GM23338 (cell line): Measurements from ENCODE around the gene RTN4IP1.

Experiments used
- CREB1 ChIP-seq: fragments of 250-450 bp; sonication (Bioruptor Pico); IDR thresholded peaks from 2 replicates; pipeline ENCODE4 v1.5.0; 2020; ENCODE audit warnings: low read depth, mild to moderate bottlenecking, moderate library complexity
- EZH2 ChIP-seq: fragments of 200-600 bp; sonication (generic); IDR thresholded peaks from one replicate; pipeline ENCODE4 v1.8.0; 2017; ENCODE audit warnings: antibody characterized with exemption, mild to moderate bottlenecking, low read depth; ENCODE audit not compliant: unreplicated experiment
- EZH2phosphoT487 ChIP-seq: fragments of 200-600 bp; sonication (generic); IDR thresholded peaks from one replicate; pipeline ENCODE4 v1.8.1; 2018; ENCODE audit warnings: antibody characterized with exemption; ENCODE audit not compliant: unreplicated experiment
- JUNB ChIP-seq: IDR thresholded peaks from one replicate; pipeline ENCODE4 v1.6.1; 2016; ENCODE audit warnings: antibody characterized with exemption; ENCODE audit not compliant: unreplicated experiment
- NANOG ChIP-seq: IDR thresholded peaks from 2 replicates; pipeline ENCODE4 v1.6.1; 2016; ENCODE audit warnings: antibody characterized with exemption, borderline replicate concordance
- POLR2AphosphoS5 ChIP-seq: IDR thresholded peaks from 2 replicates; pipeline ENCODE4 v1.6.1; 2016; ENCODE audit warnings: antibody characterized with exemption, low read depth
- STAT1 ChIP-seq: IDR thresholded peaks from one replicate; pipeline ENCODE4 v1.6.1; 2016; ENCODE audit warnings: antibody characterized with exemption; ENCODE audit not compliant: unreplicated experiment
- ZNF114 ChIP-seq: fragments of 250-450 bp; sonication (Bioruptor Pico); IDR thresholded peaks from 2 replicates; pipeline ENCODE4 v1.5.0; 2020; ENCODE audit warnings: mild to moderate bottlenecking, moderate library complexity
- TF ChIP-seq, protein P1 (sequence below), 2 experiments: fragments of 200-600 bp in 1 of 2; sonication (generic) in 1 of 2; conservative IDR thresholded peaks; 2 replicates each; pipeline versions ENCODE4 v1.5.1 to v1.6.1; 2016 to 2017; ENCODE audit warnings: antibody characterized with exemption in 2 of 2, low read depth in 2 of 2, mild to moderate bottlenecking in 2 of 2, moderate library complexity in 1 of 2
- TF ChIP-seq, protein P2 (sequence below): IDR thresholded peaks from one replicate; pipeline ENCODE4 v1.6.1; 2018; ENCODE audit warnings: antibody characterized with exemption; ENCODE audit not compliant: unreplicated experiment
- TF ChIP-seq, protein P3 (sequence below): IDR thresholded peaks from 2 replicates; pipeline ENCODE4 v1.6.1; 2016; ENCODE audit warnings: antibody characterized with exemption

DNA sequence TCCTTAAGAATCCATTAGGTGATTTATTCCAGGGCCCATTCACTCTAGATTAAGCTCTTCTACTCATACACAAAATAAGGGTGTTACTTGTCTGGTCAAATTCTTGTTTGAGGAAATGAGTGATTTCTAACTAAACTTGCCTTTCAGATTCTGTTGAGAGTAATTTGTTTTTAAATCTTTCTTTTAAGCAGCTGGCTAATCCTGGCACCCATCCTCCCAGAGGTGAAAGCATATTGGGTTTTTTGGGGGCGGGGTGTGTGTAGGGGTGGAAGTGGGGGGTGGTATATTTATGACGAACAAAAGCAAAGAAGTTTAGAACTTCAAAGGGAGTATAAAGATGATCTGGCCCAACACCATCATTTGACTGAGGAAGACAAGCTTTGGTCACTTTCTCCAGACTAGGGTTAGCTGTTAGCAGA lies 94.7 kb downstream of the RTN4IP1 start:
- TF ChIP-seq, protein P1, sequence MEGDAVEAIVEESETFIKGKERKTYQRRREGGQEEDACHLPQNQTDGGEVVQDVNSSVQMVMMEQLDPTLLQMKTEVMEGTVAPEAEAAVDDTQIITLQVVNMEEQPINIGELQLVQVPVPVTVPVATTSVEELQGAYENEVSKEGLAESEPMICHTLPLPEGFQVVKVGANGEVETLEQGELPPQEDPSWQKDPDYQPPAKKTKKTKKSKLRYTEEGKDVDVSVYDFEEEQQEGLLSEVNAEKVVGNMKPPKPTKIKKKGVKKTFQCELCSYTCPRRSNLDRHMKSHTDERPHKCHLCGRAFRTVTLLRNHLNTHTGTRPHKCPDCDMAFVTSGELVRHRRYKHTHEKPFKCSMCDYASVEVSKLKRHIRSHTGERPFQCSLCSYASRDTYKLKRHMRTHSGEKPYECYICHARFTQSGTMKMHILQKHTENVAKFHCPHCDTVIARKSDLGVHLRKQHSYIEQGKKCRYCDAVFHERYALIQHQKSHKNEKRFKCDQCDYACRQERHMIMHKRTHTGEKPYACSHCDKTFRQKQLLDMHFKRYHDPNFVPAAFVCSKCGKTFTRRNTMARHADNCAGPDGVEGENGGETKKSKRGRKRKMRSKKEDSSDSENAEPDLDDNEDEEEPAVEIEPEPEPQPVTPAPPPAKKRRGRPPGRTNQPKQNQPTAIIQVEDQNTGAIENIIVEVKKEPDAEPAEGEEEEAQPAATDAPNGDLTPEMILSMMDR (conservative IDR thresholded peaks at IDR 0.05; ENCODE audit: low read depth in 2 of 2) = no peak
- TF ChIP-seq CREB1 (CRISPR knock-in tag) = no peak
- no peak for TF ChIP-seq POLR2AphosphoS5
- TF ChIP-seq, protein P2, sequence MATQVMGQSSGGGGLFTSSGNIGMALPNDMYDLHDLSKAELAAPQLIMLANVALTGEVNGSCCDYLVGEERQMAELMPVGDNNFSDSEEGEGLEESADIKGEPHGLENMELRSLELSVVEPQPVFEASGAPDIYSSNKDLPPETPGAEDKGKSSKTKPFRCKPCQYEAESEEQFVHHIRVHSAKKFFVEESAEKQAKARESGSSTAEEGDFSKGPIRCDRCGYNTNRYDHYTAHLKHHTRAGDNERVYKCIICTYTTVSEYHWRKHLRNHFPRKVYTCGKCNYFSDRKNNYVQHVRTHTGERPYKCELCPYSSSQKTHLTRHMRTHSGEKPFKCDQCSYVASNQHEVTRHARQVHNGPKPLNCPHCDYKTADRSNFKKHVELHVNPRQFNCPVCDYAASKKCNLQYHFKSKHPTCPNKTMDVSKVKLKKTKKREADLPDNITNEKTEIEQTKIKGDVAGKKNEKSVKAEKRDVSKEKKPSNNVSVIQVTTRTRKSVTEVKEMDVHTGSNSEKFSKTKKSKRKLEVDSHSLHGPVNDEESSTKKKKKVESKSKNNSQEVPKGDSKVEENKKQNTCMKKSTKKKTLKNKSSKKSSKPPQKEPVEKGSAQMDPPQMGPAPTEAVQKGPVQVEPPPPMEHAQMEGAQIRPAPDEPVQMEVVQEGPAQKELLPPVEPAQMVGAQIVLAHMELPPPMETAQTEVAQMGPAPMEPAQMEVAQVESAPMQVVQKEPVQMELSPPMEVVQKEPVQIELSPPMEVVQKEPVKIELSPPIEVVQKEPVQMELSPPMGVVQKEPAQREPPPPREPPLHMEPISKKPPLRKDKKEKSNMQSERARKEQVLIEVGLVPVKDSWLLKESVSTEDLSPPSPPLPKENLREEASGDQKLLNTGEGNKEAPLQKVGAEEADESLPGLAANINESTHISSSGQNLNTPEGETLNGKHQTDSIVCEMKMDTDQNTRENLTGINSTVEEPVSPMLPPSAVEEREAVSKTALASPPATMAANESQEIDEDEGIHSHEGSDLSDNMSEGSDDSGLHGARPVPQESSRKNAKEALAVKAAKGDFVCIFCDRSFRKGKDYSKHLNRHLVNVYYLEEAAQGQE = no peak
- TF ChIP-seq, protein P3, sequence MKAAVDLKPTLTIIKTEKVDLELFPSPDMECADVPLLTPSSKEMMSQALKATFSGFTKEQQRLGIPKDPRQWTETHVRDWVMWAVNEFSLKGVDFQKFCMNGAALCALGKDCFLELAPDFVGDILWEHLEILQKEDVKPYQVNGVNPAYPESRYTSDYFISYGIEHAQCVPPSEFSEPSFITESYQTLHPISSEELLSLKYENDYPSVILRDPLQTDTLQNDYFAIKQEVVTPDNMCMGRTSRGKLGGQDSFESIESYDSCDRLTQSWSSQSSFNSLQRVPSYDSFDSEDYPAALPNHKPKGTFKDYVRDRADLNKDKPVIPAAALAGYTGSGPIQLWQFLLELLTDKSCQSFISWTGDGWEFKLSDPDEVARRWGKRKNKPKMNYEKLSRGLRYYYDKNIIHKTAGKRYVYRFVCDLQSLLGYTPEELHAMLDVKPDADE = no peak
- no peak for TF ChIP-seq NANOG
- TF ChIP-seq EZH2phosphoT487 = no peak
- no peak for TF ChIP-seq EZH2
- no peak for TF ChIP-seq ZNF114
- no peak for TF ChIP-seq STAT1
- no peak for TF ChIP-seq JUNB
